ENCODE results near the gene RFESD.

The RFESD gene

DNA sequence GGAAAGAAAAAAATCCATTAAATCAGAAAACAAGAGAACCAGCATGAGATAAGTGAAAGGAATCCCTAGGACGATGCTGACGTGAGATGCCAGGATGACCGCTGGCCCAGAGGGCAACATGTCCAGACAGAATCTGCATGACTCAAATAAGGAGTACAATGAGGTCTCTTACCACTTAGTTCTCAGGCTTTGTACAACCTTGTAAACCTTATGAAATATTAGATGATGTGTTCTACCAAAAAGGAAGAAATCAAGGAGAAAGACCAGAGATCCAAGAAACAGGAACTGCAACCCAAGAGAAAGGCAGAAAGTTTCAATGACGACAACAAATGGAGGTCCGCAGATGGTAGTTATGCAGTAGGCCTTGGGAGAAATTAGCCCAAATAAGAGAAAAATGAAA is 29.5 kb upstream of the RFESD start:
- Histone ChIP-seq H3K27ac (ENCODE audit: poor library complexity, severe bottlenecking) (peak overlapping the region; percentile 81), H3K27me3 (ENCODE audit: insufficient read depth, poor library complexity, severe bottlenecking) (no peaks in the 10 kb centered on the region), H3K36me3 (ENCODE audit: low read depth) (no peaks in the 10 kb centered on the region; the same call in 1 of the 2 replicates), H3K9me3 (ENCODE audit: severe bottlenecking) (peaks cover 4% of the 10 kb centered on the region), H3K4me1 (ENCODE audit: insufficient read depth, poor library complexity, severe bottlenecking) (peaks cover 18% of the 10 kb centered on the region), H3K4me3 (ENCODE audit: severe bottlenecking) (no peak overlapping the region)
- no peak for TF ChIP-seq CTCF (IDR thresholded peaks at IDR 0.05; ENCODE audit: poor library complexity, severe bottlenecking)
- peak; percentile 96 for ATAC-seq (ENCODE audit: low read depth)
- peak; percentile 91 for DNase-seq (ENCODE audit: low spot score)

DNA sequence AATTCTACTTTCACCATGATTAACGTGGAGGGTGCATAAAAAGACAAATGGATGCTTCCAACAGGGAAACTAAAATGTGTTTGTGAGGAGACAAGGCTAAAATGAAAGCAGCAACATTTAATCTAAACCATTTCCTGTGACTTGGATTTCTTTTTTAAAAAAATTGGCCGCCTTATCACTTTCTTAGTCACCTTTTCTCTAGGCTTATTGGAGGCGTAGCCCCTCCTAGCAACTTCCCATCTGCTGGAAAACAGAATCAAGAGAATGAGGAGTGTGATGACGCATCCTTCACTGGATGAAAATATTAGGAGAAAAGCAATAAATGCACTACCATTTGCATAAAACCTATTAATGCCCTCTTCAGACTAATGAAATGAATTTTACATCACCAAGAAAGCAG is 27.5 kb upstream of the RFESD start:
- no peaks in the 10 kb centered on the region; the same call in 1 of the 2 replicates for H3K36me3 ChIP-seq (ENCODE audit: low read depth)
- no peak for TF ChIP-seq CTCF (IDR thresholded peaks at IDR 0.05; ENCODE audit: poor library complexity, severe bottlenecking)
- peaks cover 18% of the 10 kb centered on the region for H3K4me1 ChIP-seq (ENCODE audit: insufficient read depth, poor library complexity, severe bottlenecking)
- no peaks in the 10 kb centered on the region for H3K9me3 ChIP-seq (ENCODE audit: severe bottlenecking)
- H3K27me3 ChIP-seq (ENCODE audit: insufficient read depth, poor library complexity, severe bottlenecking) = no peaks in the 10 kb centered on the region
- no peak for ATAC-seq (ENCODE audit: low read depth)
- H3K27ac ChIP-seq (ENCODE audit: poor library complexity, severe bottlenecking) = no peak overlapping the region
- no peak for DNase-seq (ENCODE audit: low spot score)
- no peak overlapping the region for H3K4me3 ChIP-seq (ENCODE audit: severe bottlenecking)

- Histone ChIP-seq H3K27me3 (ENCODE audit: insufficient read depth, poor library complexity, severe bottlenecking) (no peaks in the 10 kb centered on the region), H3K27ac (ENCODE audit: poor library complexity, severe bottlenecking) (no peak overlapping the region), H3K4me1 (ENCODE audit: insufficient read depth, poor library complexity, severe bottlenecking) (peaks cover 18% of the 10 kb centered on the region), H3K9me3 (ENCODE audit: severe bottlenecking) (no peaks in the 10 kb centered on the region), H3K4me3 (ENCODE audit: severe bottlenecking) (no peak overlapping the region), H3K36me3 (ENCODE audit: low read depth) (no peaks in the 10 kb centered on the region; the same call in 1 of the 2 replicates)
- DNase-seq (ENCODE audit: low spot score) (no peak), ATAC-seq (ENCODE audit: low read depth) (no peak)
- no peak for TF ChIP-seq CTCF (IDR thresholded peaks at IDR 0.05; ENCODE audit: poor library complexity, severe bottlenecking)
These were observed 27.0 kb upstream of the RFESD start for GRCh38 chr5:95619514-95620029.

DNA sequence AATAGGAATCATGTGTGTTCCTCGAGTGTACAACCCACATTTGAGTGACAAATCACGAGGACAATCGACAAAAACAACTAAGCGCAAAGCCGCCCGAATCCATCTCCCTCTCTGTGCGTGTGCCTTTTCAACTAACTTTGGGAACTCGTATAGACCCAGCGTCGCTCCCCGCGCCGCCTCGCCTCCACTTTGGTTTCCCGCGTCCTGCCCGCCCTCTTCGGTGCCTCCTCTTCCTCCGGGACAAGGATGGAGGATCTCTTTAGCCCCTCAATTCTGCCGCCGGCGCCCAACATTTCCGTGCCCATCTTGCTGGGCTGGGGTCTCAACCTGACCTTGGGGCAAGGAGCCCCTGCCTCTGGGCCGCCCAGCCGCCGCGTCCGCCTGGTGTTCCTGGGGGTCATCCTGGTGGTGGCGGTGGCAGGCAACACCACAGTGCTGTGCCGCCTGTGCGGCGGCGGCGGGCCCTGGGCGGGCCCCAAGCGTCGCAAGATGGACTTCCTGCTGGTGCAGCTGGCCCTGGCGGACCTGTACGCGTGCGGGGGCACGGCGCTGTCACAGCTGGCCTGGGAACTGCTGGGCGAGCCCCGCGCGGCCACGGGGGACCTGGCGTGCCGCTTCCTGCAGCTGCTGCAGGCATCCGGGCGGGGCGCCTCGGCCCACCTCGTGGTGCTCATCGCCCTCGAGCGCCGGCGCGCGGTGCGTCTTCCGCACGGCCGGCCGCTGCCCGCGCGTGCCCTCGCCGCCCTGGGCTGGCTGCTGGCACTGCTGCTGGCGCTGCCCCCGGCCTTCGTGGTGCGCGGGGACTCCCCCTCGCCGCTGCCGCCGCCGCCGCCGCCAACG is 26.3 kb upstream of the RFESD start, which contains the start of gene GPR150:
GPR150 (plus strand) TSS at position 58 of the 840 bp plus-strand sequence; CDS start at position 247, 189 bp downstream.
- Histone ChIP-seq H3K36me3 (ENCODE audit: low read depth) (no peaks in the 10 kb centered on the region; the same call in 1 of the 2 replicates), H3K9me3 (ENCODE audit: severe bottlenecking) (no peaks in the 10 kb centered on the region), H3K4me1 (ENCODE audit: insufficient read depth, poor library complexity, severe bottlenecking) (peaks cover 18% of the 10 kb centered on the region), H3K4me3 (ENCODE audit: severe bottlenecking) (peak within 1 kb of the TSS; percentile 30), H3K27me3 (ENCODE audit: insufficient read depth, poor library complexity, severe bottlenecking) (no peaks in the 10 kb centered on the region), H3K27ac (ENCODE audit: poor library complexity, severe bottlenecking) (no peak within 1 kb of the TSS)
- TF ChIP-seq CTCF (IDR thresholded peaks at IDR 0.05; ENCODE audit: poor library complexity, severe bottlenecking) = no peak
- ATAC-seq (ENCODE audit: low read depth) (peak; percentile 49), DNase-seq (ENCODE audit: low spot score) (no peak)

Data from RWPE2 (cell line).